GM12873 (cell line): Measurements from ENCODE around the gene C1QL4.

Source experiments
- CTCF ChIP-seq: IDR thresholded peaks from 2 replicates; pipeline ENCODE4 v1.5.1; 2012; ENCODE audit warnings: low read depth, mild to moderate bottlenecking, moderate library complexity, low read length, control low read depth; ENCODE audit not compliant: insufficient read depth; ENCODE audit errors: missing control alignments

The C1QL4 gene

GRCh38 chr12:49330631-49331379 is 6.2 kb downstream of the C1QL4 start:
- TF ChIP-seq CTCF, result no peak

GRCh38 chr12:49330032-49330619 is 6.9 kb downstream of the C1QL4 start:
- TF ChIP-seq CTCF, result no peak

GRCh38 chr12:49328816-49329215 is 8.2 kb downstream of the C1QL4 start:
- no peak for TF ChIP-seq CTCF

- no peak for TF ChIP-seq CTCF
Measured at GRCh38 chr12:49327887-49328286, 9.1 kb downstream of the C1QL4 start.

GRCh38 chr12:49327368-49327767 is 9.6 kb downstream of the C1QL4 start:
- TF ChIP-seq CTCF, result no peak

GRCh38 chr12:49325606-49326005 is 11.4 kb downstream of the C1QL4 start:
- TF ChIP-seq CTCF, result no peak

GRCh38 chr12:49323524-49324097 is 13.4 kb downstream of the C1QL4 start:
- TF ChIP-seq CTCF, result no peak
